DOHH2 (cell line): Measurements from ENCODE around the gene C3AR1.

Experiments used
- H3F3A ChIP-seq: fragments of 200-600 bp; sonication (generic), shearing (Covaris generic); 2 replicates; pipeline ENCODE4 v1.6.0; 2016; ENCODE audit warnings: antibody characterized with exemption, mild to moderate bottlenecking; ENCODE audit not compliant: control insufficient read depth, insufficient read depth
- H3K27ac ChIP-seq: fragments of 200-600 bp; sonication (generic); 2 replicates; pipeline ENCODE4 v1.5.1; 2014; ENCODE audit warnings: low read depth, mild to moderate bottlenecking, low read length, moderate library complexity
- H3K27me3 ChIP-seq: fragments of 200-600 bp; sonication (generic); 2 replicates; pipeline ENCODE4 v1.6.1; 2014; ENCODE audit warnings: mild to moderate bottlenecking, low read length, mixed read lengths; ENCODE audit not compliant: control insufficient read depth
- H3K36me3 ChIP-seq: fragments of 200-600 bp; sonication (generic); 2 replicates; pipeline ENCODE4 v1.6.1; 2014; ENCODE audit warnings: mild to moderate bottlenecking, low read length, moderate library complexity, mixed read lengths; ENCODE audit not compliant: control insufficient read depth
- H3K4me1 ChIP-seq: fragments of 200-600 bp; sonication (generic); 2 replicates; pipeline ENCODE4 v1.6.1; 2014; ENCODE audit warnings: mild to moderate bottlenecking, low read length, mixed read lengths; ENCODE audit not compliant: control insufficient read depth
- H3K4me2 ChIP-seq: fragments of 200-600 bp; sonication (generic); 2 replicates; pipeline ENCODE4 v1.6.0; 2014; ENCODE audit warnings: mild to moderate bottlenecking, low read length, moderate library complexity
- H3K4me3 ChIP-seq: fragments of 200-600 bp; sonication (generic); 2 replicates; pipeline ENCODE4 v1.5.1; 2014; ENCODE audit warnings: mild to moderate bottlenecking, low read length, mixed read lengths
- H3K79me2 ChIP-seq: fragments of 200-600 bp; sonication (generic); 2 replicates; pipeline ENCODE4 v1.6.1; 2014; ENCODE audit warnings: mild to moderate bottlenecking, low read length, mixed read lengths; ENCODE audit not compliant: control insufficient read depth
- H3K9me2 ChIP-seq: fragments of 200-600 bp; sonication (generic); replicated peaks from 2 replicates; pipeline ENCODE4 v1.6.1; 2014; ENCODE audit warnings: mild to moderate bottlenecking, low read length, mixed read lengths; ENCODE audit not compliant: control insufficient read depth
- H3K9me3 ChIP-seq: fragments of 200-600 bp; sonication (generic); 2 replicates; pipeline ENCODE4 v1.6.1; 2014; ENCODE audit warnings: antibody characterized with exemption, low read length, mixed read lengths; ENCODE audit not compliant: control insufficient read depth, insufficient read depth
- H4K20me1 ChIP-seq: fragments of 200-600 bp; sonication (generic); 2 replicates; pipeline ENCODE4 v1.6.0; 2014; ENCODE audit warnings: low read depth, mild to moderate bottlenecking, antibody characterized with exemption, low read length, moderate library complexity; ENCODE audit not compliant: control insufficient read depth, insufficient read depth
- EZH2phosphoT487 ChIP-seq: fragments of 200-600 bp; sonication (generic); IDR thresholded peaks from 2 replicates; pipeline ENCODE4 v1.6.1; 2017; ENCODE audit warnings: borderline replicate concordance, mild to moderate bottlenecking, antibody characterized with exemption, low read length, moderate library complexity, mixed read lengths
- TF ChIP-seq, protein P1 (sequence below): fragments of 200-600 bp; sonication (generic); IDR thresholded peaks from one replicate; pipeline ENCODE4 v1.5.1; 2014; ENCODE audit warnings: antibody characterized with exemption, mild to moderate bottlenecking, low read depth, low read length; ENCODE audit not compliant: poor library complexity, severe bottlenecking

C3AR1 gene

DNA sequence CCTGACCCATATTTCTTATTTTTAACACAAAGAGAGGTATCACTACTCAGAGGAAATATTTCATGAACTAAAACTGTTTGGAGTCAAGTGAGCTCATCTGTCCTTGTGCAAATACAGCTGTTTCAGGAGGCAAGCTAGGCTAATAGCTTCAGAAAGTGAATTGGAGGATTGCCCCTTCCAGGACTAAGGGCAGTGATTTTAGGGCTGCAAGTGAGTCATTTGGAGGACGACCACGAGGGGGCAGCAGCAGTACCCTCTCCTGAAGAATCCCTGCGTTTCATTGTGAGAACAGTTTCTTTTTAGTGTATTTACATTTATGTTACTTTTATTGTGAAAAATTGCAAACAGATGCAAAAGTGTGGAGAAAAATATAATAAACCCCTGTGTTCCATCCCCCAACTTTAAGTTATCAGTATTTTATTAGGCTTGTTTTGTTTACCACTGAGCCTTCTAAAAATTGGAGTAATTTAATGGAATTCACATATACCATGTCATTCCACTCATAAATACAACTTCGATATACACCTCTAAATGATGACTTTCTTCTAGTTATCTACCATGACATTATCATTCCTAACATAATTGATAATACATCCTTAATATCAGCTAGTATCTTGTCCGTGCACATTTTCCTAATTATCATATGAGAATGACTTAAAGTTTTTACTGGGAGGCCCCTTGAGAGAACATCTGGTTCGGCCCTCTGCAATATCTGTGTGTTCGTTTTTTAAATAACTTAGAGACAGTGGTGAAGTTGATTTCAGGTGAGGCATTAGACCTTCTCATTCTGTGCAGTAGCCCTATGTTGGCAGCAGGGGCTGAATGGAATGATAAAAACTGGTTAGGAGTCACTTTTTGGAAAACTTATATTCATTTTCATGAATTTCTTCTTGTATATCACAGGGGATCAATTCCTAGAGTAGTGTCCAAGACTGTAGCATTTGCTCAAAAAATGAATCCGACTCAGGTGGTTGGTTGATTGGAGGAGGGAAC, 19.9 kb downstream of the C3AR1 start:
- no peak for TF ChIP-seq EZH2phosphoT487
- TF ChIP-seq, protein P1, sequence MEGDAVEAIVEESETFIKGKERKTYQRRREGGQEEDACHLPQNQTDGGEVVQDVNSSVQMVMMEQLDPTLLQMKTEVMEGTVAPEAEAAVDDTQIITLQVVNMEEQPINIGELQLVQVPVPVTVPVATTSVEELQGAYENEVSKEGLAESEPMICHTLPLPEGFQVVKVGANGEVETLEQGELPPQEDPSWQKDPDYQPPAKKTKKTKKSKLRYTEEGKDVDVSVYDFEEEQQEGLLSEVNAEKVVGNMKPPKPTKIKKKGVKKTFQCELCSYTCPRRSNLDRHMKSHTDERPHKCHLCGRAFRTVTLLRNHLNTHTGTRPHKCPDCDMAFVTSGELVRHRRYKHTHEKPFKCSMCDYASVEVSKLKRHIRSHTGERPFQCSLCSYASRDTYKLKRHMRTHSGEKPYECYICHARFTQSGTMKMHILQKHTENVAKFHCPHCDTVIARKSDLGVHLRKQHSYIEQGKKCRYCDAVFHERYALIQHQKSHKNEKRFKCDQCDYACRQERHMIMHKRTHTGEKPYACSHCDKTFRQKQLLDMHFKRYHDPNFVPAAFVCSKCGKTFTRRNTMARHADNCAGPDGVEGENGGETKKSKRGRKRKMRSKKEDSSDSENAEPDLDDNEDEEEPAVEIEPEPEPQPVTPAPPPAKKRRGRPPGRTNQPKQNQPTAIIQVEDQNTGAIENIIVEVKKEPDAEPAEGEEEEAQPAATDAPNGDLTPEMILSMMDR: peak; percentile 79
- H3K79me2 ChIP-seq: no peaks in the 10 kb centered on the region
- H3F3A ChIP-seq: no peaks in the 10 kb centered on the region
- peaks cover 24% of the 10 kb centered on the region for H3K4me1 ChIP-seq
- H3K4me2 ChIP-seq: no peak overlapping the region
- H3K36me3 ChIP-seq: peaks cover 22% of the 10 kb centered on the region
- no peaks in the 10 kb centered on the region for H3K9me3 ChIP-seq
- H3K4me3 ChIP-seq: no peak overlapping the region
- no peaks in the 10 kb centered on the region for H3K27me3 ChIP-seq
- no peak overlapping the region for H3K27ac ChIP-seq
- no peaks in the 10 kb centered on the region for H4K20me1 ChIP-seq
- H3K9me2 ChIP-seq: no peaks in the 10 kb centered on the region

DNA sequence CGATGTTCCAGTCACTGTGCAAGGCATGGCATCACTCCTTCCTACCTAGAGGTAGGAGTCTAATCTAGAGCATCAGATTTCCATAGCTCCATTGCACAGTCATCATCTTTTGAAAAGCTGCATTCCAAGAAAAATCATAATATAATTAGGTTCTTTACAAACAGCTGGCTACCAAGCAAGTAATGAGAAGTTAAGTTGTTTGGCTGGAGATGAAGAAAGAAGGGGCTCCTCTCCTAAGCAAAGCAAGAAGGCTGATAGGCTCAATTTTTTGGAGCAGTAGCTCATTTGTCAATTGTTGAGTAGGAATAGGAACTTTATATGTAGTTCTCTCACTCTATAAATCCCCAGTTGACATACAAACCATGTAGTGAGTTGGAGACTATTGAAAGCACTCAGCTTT, 25.4 kb downstream of the C3AR1 start:
- no peaks in the 10 kb centered on the region for H4K20me1 ChIP-seq
- no peak overlapping the region for H3K4me3 ChIP-seq
- H3K4me1 ChIP-seq: peaks cover 37% of the 10 kb centered on the region
- peaks cover 3% of the 10 kb centered on the region; the same call in 1 of the 2 replicates for H3K36me3 ChIP-seq
- H3K9me3 ChIP-seq: no peaks in the 10 kb centered on the region
- no peaks in the 10 kb centered on the region for H3K9me2 ChIP-seq
- H3K4me2 ChIP-seq: no peak overlapping the region
- TF ChIP-seq, protein P1: no peak
- no peak for TF ChIP-seq EZH2phosphoT487
- no peak overlapping the region for H3K27ac ChIP-seq
- H3K79me2 ChIP-seq: no peaks in the 10 kb centered on the region
- H3K27me3 ChIP-seq: no peaks in the 10 kb centered on the region
- H3F3A ChIP-seq: no peaks in the 10 kb centered on the region

DNA sequence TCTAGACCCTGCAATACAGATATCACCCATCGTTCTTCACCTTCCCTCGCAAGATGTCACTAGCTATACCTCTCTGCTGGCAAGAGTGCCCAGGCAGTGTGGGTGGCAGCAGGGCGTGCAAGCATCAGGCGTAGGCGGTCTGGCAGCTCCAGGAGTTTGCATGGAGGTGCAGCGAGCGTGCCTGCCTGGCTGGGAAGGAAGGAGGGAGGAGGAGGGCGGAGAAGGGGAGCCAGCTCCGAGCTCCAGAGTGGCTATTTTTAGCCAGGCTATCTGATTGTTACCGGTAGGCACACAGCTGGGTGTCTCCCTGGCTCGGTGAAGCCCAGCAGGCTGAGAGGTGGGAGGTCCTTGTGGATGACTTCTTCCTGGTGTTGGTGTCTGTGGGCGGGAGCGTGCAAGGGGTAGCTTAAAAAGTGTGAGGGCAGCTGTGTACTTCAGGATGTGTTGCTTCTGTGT, 27.5 kb downstream of the C3AR1 start:
- Histone ChIP-seq H3K9me2 (no peaks in the 10 kb centered on the region), H3K4me2 (peak overlapping the region; percentile 43), H3K4me3 (peak overlapping the region; percentile 20; the same call in 1 of the 2 replicates), H3K4me1 (peaks cover 57% of the 10 kb centered on the region), H3F3A (peaks cover 8% of the 10 kb centered on the region; the same call in 1 of the 2 replicates), H3K36me3 (peaks cover 3% of the 10 kb centered on the region; the same call in 1 of the 2 replicates), H3K79me2 (0 out of 2 replicates have a peak, but pooled peaks cover 1% of the 10 kb centered on the region), H4K20me1 (no peaks in the 10 kb centered on the region), H3K9me3 (no peaks in the 10 kb centered on the region), H3K27me3 (no peaks in the 10 kb centered on the region), H3K27ac (no peak overlapping the region)
- no peak for TF ChIP-seq EZH2phosphoT487
- TF ChIP-seq, protein P1: no peak
